ENCODE results near the gene GLIS2.
"Not testable (repeated sequence)": the region's sequence is repeated elsewhere in the genome, so short reads cannot be mapped to it uniquely, and the experiment has no call there.

The GLIS2 gene

GRCh38 chr16:4333714-4334113 lies 17.8 kb downstream of the GLIS2 start:
- not testable (repeated sequence) for DNase-seq (ENCODE audit: low read depth in 1 of 2, low spot score in 1 of 2)

- no peak for DNase-seq (ENCODE audit: low read depth in 1 of 2, low spot score in 1 of 2)
These were observed 19.0 kb downstream of the GLIS2 start for GRCh38 chr16:4334724-4335495.

- DNase-seq (ENCODE audit: low read depth in 1 of 2, low spot score in 1 of 2) = no peak
These were observed 21.1 kb downstream of the GLIS2 start for GRCh38 chr16:4336701-4337539.

- no peak for DNase-seq (ENCODE audit: low read depth in 1 of 2, low spot score in 1 of 2)
These were observed 21.7 kb downstream of the GLIS2 start for GRCh38 chr16:4337540-4338088.

GRCh38 chr16:4338125-4338582 lies 22.3 kb downstream of the GLIS2 start:
- DNase-seq (ENCODE audit: low read depth in 1 of 2, low spot score in 1 of 2) = no peak

- DNase-seq (ENCODE audit: low read depth in 1 of 2, low spot score in 1 of 2) = no peak
These were observed 22.9 kb downstream of the GLIS2 start for GRCh38 chr16:4338712-4339299.

- DNase-seq (ENCODE audit: low read depth in 1 of 2, low spot score in 1 of 2) = no peak
These were observed 23.6 kb downstream of the GLIS2 start for GRCh38 chr16:4339455-4339854.

GRCh38 chr16:4339909-4340308 lies 24.0 kb downstream of the GLIS2 start:
- no peak for DNase-seq (ENCODE audit: low read depth in 1 of 2, low spot score in 1 of 2)

GRCh38 chr16:4340443-4340842 lies 24.6 kb downstream of the GLIS2 start:
- DNase-seq (ENCODE audit: low read depth in 1 of 2, low spot score in 1 of 2) = no peak

GRCh38 chr16:4341250-4341649 lies 25.4 kb downstream of the GLIS2 start:
- DNase-seq (ENCODE audit: low read depth in 1 of 2, low spot score in 1 of 2) = no peak

GRCh38 chr16:4342866-4343744 lies 27.2 kb downstream of the GLIS2 start:
- no peak for DNase-seq (ENCODE audit: low read depth in 1 of 2, low spot score in 1 of 2)

GRCh38 chr16:4344300-4344982 lies 28.6 kb downstream of the GLIS2 start:
- not testable (repeated sequence) for DNase-seq (ENCODE audit: low read depth in 1 of 2, low spot score in 1 of 2)

- DNase-seq (ENCODE audit: low read depth in 1 of 2, low spot score in 1 of 2) = no peak
These were observed 29.3 kb downstream of the GLIS2 start for GRCh38 chr16:4344983-4345835.

- no peak for DNase-seq (ENCODE audit: low read depth in 1 of 2, low spot score in 1 of 2)
These were observed 30.2 kb downstream of the GLIS2 start for GRCh38 chr16:4345836-4346781.

- no peak for DNase-seq (ENCODE audit: low read depth in 1 of 2, low spot score in 1 of 2)
These were observed 31.1 kb downstream of the GLIS2 start for GRCh38 chr16:4347010-4347409.

GRCh38 chr16:4347765-4348509 lies 32.1 kb downstream of the GLIS2 start:
- no peak for DNase-seq (ENCODE audit: low read depth in 1 of 2, low spot score in 1 of 2)

- DNase-seq (ENCODE audit: low read depth in 1 of 2, low spot score in 1 of 2) = no peak
These were observed 33.5 kb downstream of the GLIS2 start for GRCh38 chr16:4349332-4349731.

All from activated CD4-positive, alpha-beta T cell treated with anti-CD3 and anti-CD28 coated beads, Interleukin-2, amount 50 U/mL, for 24 hours (primary cell).